PFSK-1 (cell line): Measurements from ENCODE around the gene MRFAP1.

Experiments
- FOXP2 ChIP-seq: optimal IDR thresholded peaks from 2 replicates; pipeline ENCODE3; 2011; ENCODE audit warnings: borderline replicate concordance, control low read depth, inconsistent platforms; ENCODE audit not compliant: insufficient read depth; ENCODE audit errors: extremely low read length, extremely low read depth
- POLR2AphosphoS5 ChIP-seq: IDR thresholded peaks from 2 replicates; pipeline ENCODE4 v1.6.1; 2012; ENCODE audit warnings: low read depth, mild to moderate bottlenecking, control low read depth, low read length, moderate library complexity
- SIN3A ChIP-seq: IDR thresholded peaks from 2 replicates; pipeline ENCODE4 v1.6.1; 2012; ENCODE audit warnings: mild to moderate bottlenecking, low read length, moderate library complexity, borderline replicate concordance; ENCODE audit not compliant: insufficient read depth
- TAF1 ChIP-seq: IDR thresholded peaks from 2 replicates; pipeline ENCODE4 v1.6.1; 2012; ENCODE audit warnings: low read length, control low read depth, borderline replicate concordance; ENCODE audit not compliant: insufficient read depth
- TF ChIP-seq, protein P1 (sequence below), 2 experiments: IDR thresholded peaks; 2 replicates each; pipeline versions ENCODE4 v1.6.1 to v1.8.0; 2011 to 2012; ENCODE audit warnings: low read depth in 2 of 2, low read length in 2 of 2, control low read depth in 1 of 2, inconsistent platforms in 1 of 2, mild to moderate bottlenecking in 1 of 2, moderate library complexity in 1 of 2; ENCODE audit not compliant: insufficient read depth in 1 of 2

The MRFAP1 gene

DNA sequence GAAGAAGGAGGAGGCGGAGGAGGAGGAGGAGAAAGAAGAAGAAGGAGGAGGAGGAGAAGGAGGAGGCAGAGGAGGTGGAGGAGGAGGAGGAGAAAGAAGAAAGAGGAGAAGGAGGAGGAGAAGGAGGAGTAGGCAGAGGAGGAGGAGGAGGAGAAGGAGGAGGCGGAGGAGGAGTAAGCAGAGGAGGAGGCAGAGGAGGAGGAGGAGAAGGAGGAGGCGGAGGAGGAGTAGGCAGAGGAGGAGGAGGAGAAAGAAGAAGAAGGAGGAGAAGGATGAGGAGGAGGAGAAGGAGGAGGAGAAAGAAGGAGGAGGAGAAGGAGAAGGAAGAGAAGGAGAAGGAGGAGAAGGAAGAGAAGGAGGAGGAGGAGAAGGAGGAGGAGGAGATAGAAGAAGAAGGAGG, 19.9 kb downstream of the MRFAP1 start:
- no peak for TF ChIP-seq TAF1
- no peak for TF ChIP-seq SIN3A
- TF ChIP-seq, protein P1, sequence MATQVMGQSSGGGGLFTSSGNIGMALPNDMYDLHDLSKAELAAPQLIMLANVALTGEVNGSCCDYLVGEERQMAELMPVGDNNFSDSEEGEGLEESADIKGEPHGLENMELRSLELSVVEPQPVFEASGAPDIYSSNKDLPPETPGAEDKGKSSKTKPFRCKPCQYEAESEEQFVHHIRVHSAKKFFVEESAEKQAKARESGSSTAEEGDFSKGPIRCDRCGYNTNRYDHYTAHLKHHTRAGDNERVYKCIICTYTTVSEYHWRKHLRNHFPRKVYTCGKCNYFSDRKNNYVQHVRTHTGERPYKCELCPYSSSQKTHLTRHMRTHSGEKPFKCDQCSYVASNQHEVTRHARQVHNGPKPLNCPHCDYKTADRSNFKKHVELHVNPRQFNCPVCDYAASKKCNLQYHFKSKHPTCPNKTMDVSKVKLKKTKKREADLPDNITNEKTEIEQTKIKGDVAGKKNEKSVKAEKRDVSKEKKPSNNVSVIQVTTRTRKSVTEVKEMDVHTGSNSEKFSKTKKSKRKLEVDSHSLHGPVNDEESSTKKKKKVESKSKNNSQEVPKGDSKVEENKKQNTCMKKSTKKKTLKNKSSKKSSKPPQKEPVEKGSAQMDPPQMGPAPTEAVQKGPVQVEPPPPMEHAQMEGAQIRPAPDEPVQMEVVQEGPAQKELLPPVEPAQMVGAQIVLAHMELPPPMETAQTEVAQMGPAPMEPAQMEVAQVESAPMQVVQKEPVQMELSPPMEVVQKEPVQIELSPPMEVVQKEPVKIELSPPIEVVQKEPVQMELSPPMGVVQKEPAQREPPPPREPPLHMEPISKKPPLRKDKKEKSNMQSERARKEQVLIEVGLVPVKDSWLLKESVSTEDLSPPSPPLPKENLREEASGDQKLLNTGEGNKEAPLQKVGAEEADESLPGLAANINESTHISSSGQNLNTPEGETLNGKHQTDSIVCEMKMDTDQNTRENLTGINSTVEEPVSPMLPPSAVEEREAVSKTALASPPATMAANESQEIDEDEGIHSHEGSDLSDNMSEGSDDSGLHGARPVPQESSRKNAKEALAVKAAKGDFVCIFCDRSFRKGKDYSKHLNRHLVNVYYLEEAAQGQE (IDR thresholded peaks at IDR 0.05; ENCODE audit: insufficient read depth in 1 of 2, low read depth in 2 of 2, low read length in 2 of 2) = no peak
- no peak for TF ChIP-seq FOXP2
- TF ChIP-seq POLR2AphosphoS5 = no peak

GRCh38 chr4:6662591-6662990, 22.1 kb downstream of the MRFAP1 start:
- no peak for TF ChIP-seq TAF1
- no peak for TF ChIP-seq FOXP2
- no peak for TF ChIP-seq POLR2AphosphoS5
- TF ChIP-seq, protein P1 (IDR thresholded peaks at IDR 0.05; ENCODE audit: insufficient read depth in 1 of 2, low read depth in 2 of 2, low read length in 2 of 2) = no peak
- TF ChIP-seq SIN3A = no peak

DNA sequence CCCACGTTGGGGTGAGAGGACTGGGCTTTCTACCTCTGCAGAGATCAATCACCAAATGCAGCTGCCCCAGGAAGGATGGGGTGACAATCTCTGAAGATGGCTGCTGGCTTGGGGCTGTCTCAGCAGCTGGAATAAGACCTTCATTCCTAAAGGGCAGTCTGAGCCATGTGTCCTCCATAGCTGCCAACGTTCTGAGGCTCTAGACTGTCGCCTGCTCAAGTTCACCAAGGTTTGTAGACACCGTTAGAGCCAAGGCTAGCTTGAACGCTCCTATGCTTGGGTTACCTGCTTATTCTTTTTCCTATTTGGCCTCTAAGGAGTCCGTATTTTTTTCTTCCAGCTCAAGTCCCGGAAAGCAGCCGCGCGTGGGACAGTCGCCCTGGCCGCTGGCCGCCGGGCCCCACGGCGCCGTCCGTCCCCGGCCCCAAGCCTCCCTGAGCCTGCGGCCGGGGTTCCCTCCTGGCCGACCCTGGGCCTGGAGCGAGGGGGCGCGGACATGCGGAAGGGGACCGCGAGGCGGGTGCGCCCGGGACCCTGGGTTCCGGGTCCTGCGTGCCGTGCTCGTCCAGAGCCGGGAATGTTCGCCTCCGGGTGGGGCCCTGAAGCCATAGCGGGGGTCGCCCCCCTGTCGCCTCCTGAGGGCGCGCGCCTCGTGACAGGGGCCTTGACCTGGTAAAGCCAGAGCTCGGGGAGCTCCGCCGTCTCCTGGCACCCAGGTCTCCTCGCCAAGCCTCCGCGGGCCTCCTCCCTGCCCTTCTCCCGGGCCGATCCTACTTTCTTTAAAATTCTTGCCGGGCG, 23.3 kb downstream of the MRFAP1 start:
- TF ChIP-seq FOXP2 (no peak), TAF1 (no peak), SIN3A (no peak), POLR2AphosphoS5 (no peak)
- TF ChIP-seq, protein P1 (IDR thresholded peaks at IDR 0.05; ENCODE audit: insufficient read depth in 1 of 2, low read depth in 2 of 2, low read length in 2 of 2) = no peak

DNA sequence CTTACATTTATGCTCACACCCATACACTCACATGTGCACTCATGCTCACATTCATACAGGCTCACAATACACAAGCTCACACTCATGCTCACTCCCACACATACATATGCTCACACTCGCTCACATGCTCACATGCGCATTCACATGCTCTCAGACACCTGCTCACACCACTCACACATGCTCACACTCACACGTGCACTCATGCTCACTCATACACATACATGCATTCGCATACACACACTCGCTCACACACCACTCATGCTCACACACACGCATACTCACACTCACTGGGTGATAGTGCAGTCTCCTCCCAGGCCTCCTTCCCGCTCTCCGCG, 24.8 kb downstream of the MRFAP1 start:
- no peak for TF ChIP-seq SIN3A
- TF ChIP-seq FOXP2 = no peak
- no peak for TF ChIP-seq POLR2AphosphoS5
- TF ChIP-seq, protein P1 (IDR thresholded peaks at IDR 0.05; ENCODE audit: insufficient read depth in 1 of 2, low read depth in 2 of 2, low read length in 2 of 2) = no peak
- TF ChIP-seq TAF1 = no peak

DNA sequence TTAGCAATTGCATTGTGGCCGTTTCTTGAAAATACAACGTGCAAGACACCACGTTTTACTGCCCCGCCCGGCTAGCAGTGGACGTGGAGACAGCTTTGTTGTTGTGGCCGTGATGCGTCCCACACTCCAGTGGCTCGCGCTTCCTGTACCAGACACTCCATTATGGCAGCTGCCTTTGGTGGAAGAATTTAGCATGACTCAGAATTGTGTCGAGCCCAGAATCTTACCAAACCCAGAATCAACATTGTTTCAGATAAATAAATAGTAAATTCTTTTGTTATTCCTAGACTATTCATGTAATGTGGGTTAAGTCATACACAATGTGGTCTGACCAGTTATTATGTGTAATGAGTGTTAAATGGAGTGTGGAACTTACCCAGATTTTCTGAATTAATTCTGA, 27.9 kb downstream of the MRFAP1 start:
- TF ChIP-seq SIN3A = no peak
- TF ChIP-seq POLR2AphosphoS5 = no peak
- TF ChIP-seq, protein P1 (IDR thresholded peaks at IDR 0.05; ENCODE audit: insufficient read depth in 1 of 2, low read depth in 2 of 2, low read length in 2 of 2) = no peak
- TF ChIP-seq TAF1 = no peak
- no peak for TF ChIP-seq FOXP2
